ENCODE measurements around the gene MANEAL. TPM values are rescaled to one million over a fixed set of nuclear protein-coding genes. Genes with fewer than 3 reads are reported as not detected.

MANEAL gene
- total and polyA plus RNA-seq, 2 of the 4 experiments (the other 2 are of a cell fraction) = 0.54 to 0.55 TPM

DNA sequence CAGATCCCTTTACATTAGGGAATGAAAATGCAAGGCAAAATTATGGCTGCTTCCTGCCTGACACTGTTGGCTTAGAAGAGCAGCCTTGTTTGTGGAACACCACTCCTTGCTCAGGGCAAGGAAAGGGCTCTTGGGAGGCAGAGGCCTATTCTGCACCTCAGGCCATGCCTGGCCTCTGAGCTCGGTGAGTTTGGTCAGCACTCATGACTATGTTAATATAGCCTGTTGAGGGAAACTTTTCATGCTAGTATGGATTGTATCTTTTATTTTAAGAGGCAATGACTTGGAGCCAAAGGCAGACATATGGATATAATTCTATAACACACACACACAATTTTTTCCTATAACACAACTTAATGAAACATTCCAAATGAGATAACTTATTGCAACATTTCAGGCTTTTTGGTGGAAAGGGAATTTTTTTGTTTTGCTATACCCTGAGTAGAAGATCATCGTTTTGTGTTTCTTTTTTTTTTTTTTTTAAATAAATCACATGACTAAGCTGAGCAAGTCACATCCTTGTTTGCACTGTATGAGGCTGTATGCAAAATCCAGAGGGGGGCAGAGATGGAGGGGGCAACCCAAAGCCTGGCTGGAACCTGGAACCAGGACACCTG, 20.0 kb downstream of the MANEAL start:
- Histone ChIP-seq H4K91ac (ENCODE audit: insufficient read depth, low read depth, low read length) (no peak overlapping the region), H3K4me3 (ENCODE audit: insufficient read depth, low read depth, low read length) (no peak overlapping the region), H2BK120ac (ENCODE audit: low read depth, low read length) (no peak overlapping the region), H3K23ac (ENCODE audit: low read depth, low read length) (no peak overlapping the region), H3K4ac (ENCODE audit: low read depth, low read length) (no peak overlapping the region), H3K79me1 (ENCODE audit: low read depth in 1 of 2, low read length in 2 of 2) (peaks cover 26 to 40% of the 10 kb centered on the region in 2 experiments), H3K18ac (ENCODE audit: low read depth, low read length) (no peak overlapping the region), H2AK9ac (replicated peaks; ENCODE audit: low read depth, low read length, poor library complexity) (no peak overlapping the region), H4K8ac (ENCODE audit: low read depth in 2 of 2, low read length in 2 of 2) (no peak overlapping the region), H4K5ac (ENCODE audit: low read depth, low read length) (no peak overlapping the region; the same call in 1 of the 2 replicates), H3K14ac (replicated peaks; ENCODE audit: low read depth, low read length) (no peak overlapping the region), H2AK5ac (ENCODE audit: low read depth, low read length) (no peak overlapping the region), H3K36me3 (ENCODE audit: control insufficient read depth, insufficient read depth, low read length) (peaks cover 18% of the 10 kb centered on the region), H2BK5ac (ENCODE audit: low read depth, low read length, poor library complexity, severe bottlenecking) (no peak overlapping the region), H4K20me1 (ENCODE audit: insufficient read depth, low read length) (peaks cover 3% of the 10 kb centered on the region; the same call in 1 of the 2 replicates), H3K9ac (ENCODE audit: low read depth, low read length) (no peak overlapping the region), H3K27me3 (ENCODE audit: control insufficient read depth, insufficient read depth, low read length) (no peaks in the 10 kb centered on the region), H3K9me3 (ENCODE audit: control insufficient read depth, insufficient read depth, low read length) (no peaks in the 10 kb centered on the region), H3K4me1 (ENCODE audit: control insufficient read depth, insufficient read depth, low read length) (peaks cover 1% of the 10 kb centered on the region; the same call in 1 of the 2 replicates), H2BK20ac (ENCODE audit: low read depth, low read length) (no peak overlapping the region), H2BK15ac (ENCODE audit: low read depth, low read length) (no peak overlapping the region), H3K27ac (ENCODE audit: insufficient read depth, low read length) (peak overlapping the region; percentile 16; the same call in 1 of the 2 replicates), H3K4me2 (ENCODE audit: low read depth, low read length) (no peak overlapping the region), H2AFZ (replicated peaks; ENCODE audit: low read length, poor library complexity) (no peak overlapping the region), H3K9me1 (ENCODE audit: insufficient read depth, low read length) (peaks cover 9% of the 10 kb centered on the region; the same call in 1 of the 2 replicates), H3K56ac (ENCODE audit: extremely low read depth, insufficient read depth, low read length) (no peak overlapping the region)
- in situ Hi-C loops (cut with MboI; ENCODE audit: low sequenced_read_pairs) (no loop called here), intact Hi-C loops (cut with micrococcal nuclease) (no loop called here), dilution Hi-C loops (cut with HindIII; ENCODE audit: low sequenced_read_pairs, unreplicated experiment) (no loop called here)
- ATAC-seq (ENCODE audit: low read depth) (no peak), DNase-seq (no peak)
- no peak for TF ChIP-seq RFX5 (IDR thresholded peaks at IDR 0.05; ENCODE audit: low read depth, low read length)
- TF ChIP-seq, protein P1, sequence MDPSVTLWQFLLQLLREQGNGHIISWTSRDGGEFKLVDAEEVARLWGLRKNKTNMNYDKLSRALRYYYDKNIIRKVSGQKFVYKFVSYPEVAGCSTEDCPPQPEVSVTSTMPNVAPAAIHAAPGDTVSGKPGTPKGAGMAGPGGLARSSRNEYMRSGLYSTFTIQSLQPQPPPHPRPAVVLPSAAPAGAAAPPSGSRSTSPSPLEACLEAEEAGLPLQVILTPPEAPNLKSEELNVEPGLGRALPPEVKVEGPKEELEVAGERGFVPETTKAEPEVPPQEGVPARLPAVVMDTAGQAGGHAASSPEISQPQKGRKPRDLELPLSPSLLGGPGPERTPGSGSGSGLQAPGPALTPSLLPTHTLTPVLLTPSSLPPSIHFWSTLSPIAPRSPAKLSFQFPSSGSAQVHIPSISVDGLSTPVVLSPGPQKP (IDR thresholded peaks at IDR 0.05; ENCODE audit: borderline replicate concordance, low read depth, low read length) = no peak
- CTCF ChIA-PET = no interaction called here
- no TSS peak for BruUV-seq (replicated peaks)
- POLR2A ChIA-PET (ENCODE audit: unreplicated experiment) = no interaction called here
- WGBS, 2 experiments (ENCODE audit: extremely low coverage in 2 of 2, insufficient read length in 1 of 2) = no CpG with 5 or more reads among the region's 2 CpGs
